B cell (primary cell): ENCODE results near the gene ZNF688. TPM values are rescaled to one million over a fixed set of nuclear protein-coding genes. Genes with fewer than 3 reads are reported as not detected.

Source experiments
- ATAC-seq: fragments of 200-7000 bp; cut with Tn5 transposase; one replicate; pipeline ENCODE4 v1.10.0; 2021; ENCODE audit warnings: low read depth, mild to moderate bottlenecking, moderate number of reproducible peaks, moderate library complexity
- CTCF ChIA-PET: fragments of 350-600 bp; sonication (Branson Sonifier 250); formaldehyde crosslinking; loops from one replicate; lab custom pipeline; 2021; ENCODE audit warnings: antibody characterized with exemption, inconsistent platforms; lab: Charles Lee
- POLR2A ChIA-PET: fragments of 350-600 bp; sonication (Branson Sonifier 250); formaldehyde crosslinking; loops from one replicate; lab custom pipeline; 2021; ENCODE audit warnings: antibody characterized with exemption; lab: Charles Lee
- DNase-seq: peaks from one replicate; pipeline ENCODE4 v3.0.0; 2013
- H2AFZ ChIP-seq: 2 replicates; pipeline ENCODE4 v1.6.1; 2012; ENCODE audit warnings: mild to moderate bottlenecking, low read depth, low read length; ENCODE audit not compliant: insufficient read depth, poor library complexity, severe bottlenecking
- H3K27ac ChIP-seq, 2 donors: 1 replicate in 1 of 2; 2 replicates in 1 of 2; pipeline ENCODE4 v1.5.1; 2012 to 2013; ENCODE audit warnings: low read length in 2 of 2, mild to moderate bottlenecking in 2 of 2, moderate library complexity in 1 of 2
- H3K27me3 ChIP-seq, 4 experiments: fragments of 200-600 bp in 1 of 4; sonication (generic) in 1 of 4; replicated peaks in 1 of 4; 1 replicate in 2 of 4; 2 replicates in 2 of 4; pipeline versions ENCODE4 v1.6.1 to v1.7.0; 2013 to 2016; ENCODE audit warnings: low read length in 3 of 4, mild to moderate bottlenecking in 2 of 4, mixed read lengths in 1 of 4, moderate library complexity in 1 of 4; ENCODE audit not compliant: insufficient read depth in 4 of 4, control insufficient read depth in 3 of 4; ENCODE audit errors: control extremely low read depth in 1 of 4
- H3K36me3 ChIP-seq, 2 experiments: replicated peaks in 1 of 2; 1 replicate in 1 of 2; 2 replicates in 1 of 2; pipeline versions ENCODE4 v1.6.1 to v1.7.1; 2013; ENCODE audit warnings: low read length in 1 of 2; ENCODE audit not compliant: insufficient read depth in 2 of 2, control insufficient read depth in 1 of 2; ENCODE audit errors: control extremely low read depth in 1 of 2, extremely low read depth in 1 of 2
- H3K4me1 ChIP-seq, 2 donors: fragments of 200-600 bp in 1 of 2; sonication (generic) in 1 of 2; 1 replicate in 1 of 2; 2 replicates in 1 of 2; pipeline versions ENCODE4 v1.5.1 to v1.6.1; 2013 to 2017; ENCODE audit warnings: low read length in 2 of 2; ENCODE audit not compliant: control insufficient read depth in 2 of 2, insufficient read depth in 2 of 2
- H3K4me2 ChIP-seq: replicated peaks from 2 replicates; pipeline ENCODE3; 2012; ENCODE audit warnings: mild to moderate bottlenecking, low read depth, low read length; ENCODE audit not compliant: poor library complexity, severe bottlenecking
- H3K4me3 ChIP-seq, 5 experiments: fragments of 200-600 bp in 1 of 5; sonication (generic) in 1 of 5; 1 replicate in 3 of 5; 2 replicates in 2 of 5; pipeline versions ENCODE4 v1.5.1 to v1.7.0; 2011 to 2016; ENCODE audit warnings: low read length in 4 of 5, mild to moderate bottlenecking in 4 of 5, low read depth in 2 of 5, control low read depth in 1 of 5, moderate library complexity in 1 of 5; ENCODE audit not compliant: insufficient read depth in 1 of 5; ENCODE audit errors: control extremely low read depth in 1 of 5, extremely low read depth in 1 of 5
- H3K79me2 ChIP-seq: fragments of 200-600 bp; sonication (generic); one replicate; pipeline ENCODE4 v1.6.0; 2016; ENCODE audit warnings: low read length; ENCODE audit not compliant: control insufficient read depth, insufficient read depth
- H3K9ac ChIP-seq: fragments of 200-600 bp; sonication (generic); 2 replicates; pipeline ENCODE4 v1.6.1; 2017; ENCODE audit warnings: mild to moderate bottlenecking, low read length, moderate library complexity
- H3K9me3 ChIP-seq, 3 donors: one replicate each; pipeline versions ENCODE4 v1.6.1 to v1.7.1; 2013; ENCODE audit warnings: low read length in 2 of 3; ENCODE audit not compliant: control insufficient read depth in 2 of 3, insufficient read depth in 1 of 3; ENCODE audit errors: control extremely low read depth in 1 of 3
- H4K20me1 ChIP-seq: 2 replicates; pipeline ENCODE4 v1.6.0; 2012; ENCODE audit warnings: mild to moderate bottlenecking, low read length; ENCODE audit not compliant: insufficient read depth, control insufficient read depth, poor library complexity, severe bottlenecking
- H3K27ac Mint-ChIP-seq: one replicate; pipeline ENCODE4 v1.8.0; 2021; ENCODE audit warnings: mixed read lengths
- H3K27me3 Mint-ChIP-seq: one replicate; pipeline ENCODE4 v1.8.0; 2021; ENCODE audit warnings: mixed read lengths
- H3K4me1 Mint-ChIP-seq: one replicate; pipeline ENCODE4 v1.8.0; 2021; ENCODE audit warnings: mixed read lengths
- H3K4me3 Mint-ChIP-seq: one replicate; pipeline ENCODE4 v1.8.0; 2021; ENCODE audit warnings: mixed read lengths
- H3K9me3 Mint-ChIP-seq: one replicate; pipeline ENCODE4 v1.8.0; 2022; ENCODE audit warnings: mixed read lengths; ENCODE audit not compliant: insufficient read depth
- CTCF ChIP-seq: fragments of 200-600 bp; IDR thresholded peaks from one replicate; pipeline ENCODE4 v1.8.0; 2022; ENCODE audit warnings: antibody characterized with exemption, mild to moderate bottlenecking
- EZH2 ChIP-seq: IDR thresholded peaks from 2 replicates; pipeline ENCODE4 v1.6.1; 2012; ENCODE audit warnings: borderline replicate concordance, low read depth, mild to moderate bottlenecking, moderate library complexity, low read length; ENCODE audit not compliant: insufficient read depth, poor library complexity, severe bottlenecking
- WGBS: methylation state at CpG from one replicate; pipeline ENCODE4 v1.1.5; 2013; ENCODE audit warnings: missing lambda C conversion rate; ENCODE audit not compliant: insufficient coverage; 5-methylcytosine and 5-hydroxymethylcytosine counted together
- intact Hi-C: fragments of 100-400 bp; cut with micrococcal nuclease; formaldehyde crosslinking; loops from one replicate; pipeline ENCODE4 v1.10.0; 2022
- polyA plus RNA-seq: library from polyadenylated mRNA; depleted of rRNA; stranded (reverse); fragments of >200 nt; gene quantifications from 2 replicates; pipeline ENCODE4 v1.2.3, GENCODE V29; 2012
- total RNA-seq, 2 donors: library from RNA; stranded (reverse); fragments of 120-200 nt in 1 of 2; gene quantifications; 1 replicate in 1 of 2; 2 replicates in 1 of 2; pipeline versions ENCODE4 v1.2.3 to v1.2.4, GENCODE V29; 2013 to 2022

Gene ZNF688
- total and polyA plus RNA-seq, 2 donors (not counting 1 experiment from before 2014, with no cell fraction given) = 20.6 to 23.1 TPM

GRCh38 chr16:30620169-30620568 lies 48.7 kb upstream of the ZNF688 start:
- Histone ChIP-seq H3K27me3 (no peaks in the 10 kb centered on the region), H3K4me1 (no peaks in the 10 kb centered on the region), H3K9ac (no peak overlapping the region), H3K4me2 (no peak overlapping the region), H3K9me3 (peaks cover 0 to 3% (median 0%) of the 10 kb centered on the region in 3 donors), H3K79me2 (no peaks in the 10 kb centered on the region), H3K4me3 (no peak overlapping the region), H3K27ac (no peak overlapping the region), H4K20me1 (no peaks in the 10 kb centered on the region), H3K36me3 (no peaks in the 10 kb centered on the region), H2AFZ (no peak overlapping the region)
- intact Hi-C loops = no loop called here
- peaks cover 21% of the 10 kb centered on the region for H3K27me3 Mint-ChIP-seq
- DNase-seq (no peak), ATAC-seq (no peak)
- no peaks in the 10 kb centered on the region for H3K4me1 Mint-ChIP-seq
- POLR2A ChIA-PET = no interaction called here
- no CpG with 5 or more reads among the region's 3 CpGs for WGBS
- H3K27ac Mint-ChIP-seq = no peak overlapping the region
- no peaks in the 10 kb centered on the region for H3K9me3 Mint-ChIP-seq
- CTCF ChIA-PET = interaction anchor here (1.0 to 2.3 kb wide), 4 partner anchors 9 to 22 kb away, joined by 3 to 10 read pairs (median 4); partner anchors contain the start of gene ZNF689
- no peak overlapping the region for H3K4me3 Mint-ChIP-seq
- no peak for TF ChIP-seq EZH2
- TF ChIP-seq CTCF = no peak

- Histone ChIP-seq H3K79me2 (no peaks in the 10 kb centered on the region), H3K4me2 (no peak overlapping the region), H3K36me3 (no peaks in the 10 kb centered on the region), H2AFZ (no peak overlapping the region), H3K9ac (no peak overlapping the region), H3K27ac (no peak overlapping the region), H3K4me1 (no peaks in the 10 kb centered on the region), H3K4me3 (no peak overlapping the region), H3K9me3 (peaks cover 0 to 3% (median 0%) of the 10 kb centered on the region in 3 donors), H4K20me1 (no peaks in the 10 kb centered on the region), H3K27me3 (no peaks in the 10 kb centered on the region)
- H3K27me3 Mint-ChIP-seq = peaks cover 21% of the 10 kb centered on the region
- DNase-seq (no peak), ATAC-seq (no peak)
- no peaks in the 10 kb centered on the region for H3K4me1 Mint-ChIP-seq
- no peaks in the 10 kb centered on the region for H3K9me3 Mint-ChIP-seq
- POLR2A ChIA-PET = no interaction called here
- H3K27ac Mint-ChIP-seq = no peak overlapping the region
- 79% methylated on average over 4 of the region's 5 CpGs for WGBS
- intact Hi-C loops = no loop called here
- no peak overlapping the region for H3K4me3 Mint-ChIP-seq
- TF ChIP-seq EZH2 = no peak
- TF ChIP-seq CTCF = no peak
- CTCF ChIA-PET = interaction anchor here (0.8 to 2.3 kb wide), 5 partner anchors 10 to 202 kb away, joined by 3 to 10 read pairs (median 3); partner anchors contain the start of gene DCTPP1
Measured at GRCh38 chr16:30619638-30620037, 48.1 kb upstream of the ZNF688 start.
